Large intestine (tissue), 3 donors: ENCODE results near the gene RAB1A. TPM values are rescaled to one million over a fixed set of nuclear protein-coding genes. Genes with fewer than 3 reads are reported as not detected.

Experiments
- DNase-seq, 2 donors: peaks; one replicate each; pipeline versions ENCODE4 v3.0.0 to v3.0.0-alpha.2; 2013
- H3K27ac ChIP-seq: one replicate; pipeline ENCODE4 v1.5.1; 2013; ENCODE audit warnings: low read length
- H3K27me3 ChIP-seq: 2 replicates; pipeline ENCODE4 v1.6.1; 2013; ENCODE audit warnings: low read length; ENCODE audit not compliant: control insufficient read depth, insufficient read depth
- H3K36me3 ChIP-seq: 2 replicates; pipeline ENCODE4 v1.6.1; 2013; ENCODE audit warnings: low read length; ENCODE audit not compliant: control insufficient read depth, insufficient read depth
- H3K4me1 ChIP-seq: one replicate; pipeline ENCODE4 v1.6.1; 2013; ENCODE audit warnings: low read length; ENCODE audit not compliant: control insufficient read depth, insufficient read depth
- H3K4me3 ChIP-seq: one replicate; pipeline ENCODE4 v1.5.1; 2013; ENCODE audit warnings: low read length
- H3K9me3 ChIP-seq: one replicate; pipeline ENCODE4 v1.6.1; 2013; ENCODE audit warnings: mild to moderate bottlenecking, low read depth, low read length, moderate library complexity; ENCODE audit not compliant: control insufficient read depth
- WGBS: methylation state at CpG from one replicate; pipeline ENCODE4 v1.1.5; 2013; ENCODE audit warnings: low lambda C conversion rate; ENCODE audit not compliant: insufficient coverage; 5-methylcytosine and 5-hydroxymethylcytosine counted together
- polyA plus RNA-seq: library from polyadenylated mRNA; unstranded; fragments of 120-200 nt; gene quantifications from one replicate; pipeline ENCODE4 v1.2.1, GENCODE V29; 2013

The RAB1A gene
- polyA plus RNA-seq, 1 donor: 242 TPM

- H3K27me3 ChIP-seq: no peaks in the 10 kb centered on the region
- peaks cover 33% of the 10 kb centered on the region for H3K4me1 ChIP-seq
- WGBS: 100% methylated on average over 3 of the region's 12 CpGs
- DNase-seq: no peak
- H3K4me3 ChIP-seq: no peak overlapping the region
- H3K27ac ChIP-seq: no peak overlapping the region
- peaks cover 61% of the 10 kb centered on the region for H3K36me3 ChIP-seq
- H3K9me3 ChIP-seq: no peaks in the 10 kb centered on the region
Observed at GRCh38 chr2:65073879-65074565, 55.9 kb downstream of the RAB1A start.

GRCh38 chr2:65072181-65072970 is 57.5 kb downstream of the RAB1A start:
- Histone ChIP-seq H3K27ac (no peak overlapping the region), H3K27me3 (no peaks in the 10 kb centered on the region), H3K4me1 (peaks cover 36% of the 10 kb centered on the region), H3K9me3 (no peaks in the 10 kb centered on the region), H3K4me3 (no peak overlapping the region), H3K36me3 (peaks cover 47% of the 10 kb centered on the region)
- no CpG with 5 or more reads among the region's 20 CpGs for WGBS
- DNase-seq: no peak

- H3K4me1 ChIP-seq: peaks cover 36% of the 10 kb centered on the region
- no peak overlapping the region for H3K4me3 ChIP-seq
- no peak overlapping the region for H3K27ac ChIP-seq
- WGBS: no CpG with 5 or more reads among the region's 14 CpGs
- no peaks in the 10 kb centered on the region for H3K27me3 ChIP-seq
- no peak for DNase-seq
- H3K9me3 ChIP-seq: no peaks in the 10 kb centered on the region
- H3K36me3 ChIP-seq: peaks cover 45% of the 10 kb centered on the region
Observed at GRCh38 chr2:65071499-65072180, 58.3 kb downstream of the RAB1A start.

DNA sequence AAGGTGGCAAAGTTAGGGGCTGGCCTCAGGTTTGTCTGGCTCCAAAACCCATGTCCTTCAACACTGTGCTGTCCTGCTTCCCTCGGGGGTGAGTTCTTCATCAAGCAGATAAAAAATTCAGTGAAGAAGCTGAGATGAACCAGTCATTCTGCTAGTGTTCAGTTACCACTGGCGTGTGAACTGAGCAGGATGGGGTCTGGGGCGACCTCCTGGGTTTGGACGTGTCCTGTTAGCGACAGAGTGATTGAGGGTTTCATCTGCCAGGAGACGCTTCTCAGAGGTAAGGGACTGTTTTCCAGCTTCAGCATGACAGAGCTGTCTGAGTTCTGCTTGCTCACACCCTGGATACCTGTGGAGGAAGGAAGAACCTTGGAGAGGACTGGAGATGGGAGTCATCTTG is 59.0 kb downstream of the RAB1A start:
- H3K27me3 ChIP-seq: no peaks in the 10 kb centered on the region
- peaks cover 45% of the 10 kb centered on the region for H3K36me3 ChIP-seq
- no CpG with 5 or more reads among the region's 6 CpGs for WGBS
- peak overlapping the region; percentile 76 for H3K27ac ChIP-seq
- H3K4me1 ChIP-seq: peaks cover 29% of the 10 kb centered on the region
- no peak for DNase-seq
- H3K4me3 ChIP-seq: no peak overlapping the region
- no peaks in the 10 kb centered on the region for H3K9me3 ChIP-seq

GRCh38 chr2:65070172-65070830 is 59.6 kb downstream of the RAB1A start:
- Histone ChIP-seq H3K4me1 (peaks cover 25% of the 10 kb centered on the region), H3K9me3 (no peaks in the 10 kb centered on the region), H3K4me3 (no peak overlapping the region), H3K36me3 (peaks cover 43% of the 10 kb centered on the region), H3K27me3 (no peaks in the 10 kb centered on the region), H3K27ac (peak overlapping the region; percentile 76)
- 40% methylated on average over 1 of the region's 8 CpGs for WGBS
- DNase-seq: peak; percentile 87 to 96

GRCh38 chr2:65069439-65069824 is 60.5 kb downstream of the RAB1A start:
- DNase-seq: no peak
- Histone ChIP-seq H3K36me3 (peaks cover 35% of the 10 kb centered on the region), H3K27ac (peak overlapping the region; percentile 76), H3K4me1 (peaks cover 28% of the 10 kb centered on the region), H3K4me3 (no peak overlapping the region), H3K27me3 (no peaks in the 10 kb centered on the region), H3K9me3 (no peaks in the 10 kb centered on the region)
- no CpG with 5 or more reads among the region's 6 CpGs for WGBS

GRCh38 chr2:65067806-65068553 is 61.9 kb downstream of the RAB1A start:
- H3K4me1 ChIP-seq: peaks cover 28% of the 10 kb centered on the region
- WGBS: 83% methylated on average over 2 of the region's 14 CpGs
- no peak for DNase-seq
- H3K36me3 ChIP-seq: peaks cover 21% of the 10 kb centered on the region
- H3K4me3 ChIP-seq: no peak overlapping the region
- no peaks in the 10 kb centered on the region for H3K9me3 ChIP-seq
- H3K27me3 ChIP-seq: no peaks in the 10 kb centered on the region
- no peak overlapping the region for H3K27ac ChIP-seq

DNA sequence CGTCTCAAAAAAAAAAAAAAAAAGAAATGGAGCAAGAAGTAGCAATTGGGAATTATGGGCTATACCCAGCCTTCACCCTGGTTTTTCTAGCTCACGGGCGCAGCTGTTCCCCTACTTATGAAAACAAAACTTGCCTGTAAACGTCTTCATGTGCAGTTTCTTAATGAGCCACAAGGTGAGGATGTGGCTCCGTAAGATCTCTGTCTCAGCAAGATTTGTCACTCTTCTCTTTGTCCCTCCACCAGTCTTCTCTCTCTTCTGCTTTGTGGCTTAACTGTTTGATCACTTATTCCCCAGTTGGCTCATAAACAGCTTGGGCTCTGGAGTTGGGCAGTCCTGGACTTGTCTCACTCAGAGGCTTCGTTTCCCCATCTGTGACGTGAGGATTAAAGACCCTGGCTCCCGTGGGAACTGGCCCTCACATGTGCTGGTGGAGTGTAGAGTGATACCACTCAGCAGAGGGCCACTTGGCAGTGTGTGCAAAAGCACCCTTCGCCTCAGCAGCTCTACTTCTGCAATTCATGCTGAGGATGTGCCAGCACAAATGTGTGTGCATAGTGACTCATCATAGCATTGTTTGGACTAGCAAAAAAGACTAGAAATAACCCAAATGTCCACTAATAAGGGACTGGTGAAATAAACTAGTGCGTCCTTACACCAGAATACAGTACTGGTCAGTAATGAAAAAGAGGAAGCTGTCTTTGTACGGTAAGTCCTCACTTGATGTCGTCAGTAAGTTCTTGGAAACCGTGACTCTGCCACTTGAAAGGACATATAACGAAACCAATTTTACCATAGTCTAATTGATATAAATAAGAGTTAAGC is 65.0 kb downstream of the RAB1A start:
- Histone ChIP-seq H3K36me3 (no peaks in the 10 kb centered on the region), H3K27me3 (no peaks in the 10 kb centered on the region), H3K4me1 (peaks cover 14% of the 10 kb centered on the region), H3K4me3 (no peak overlapping the region), H3K27ac (no peak overlapping the region), H3K9me3 (no peaks in the 10 kb centered on the region)
- WGBS: no CpG with 5 or more reads among the region's 14 CpGs
- DNase-seq: peak; percentile 37 to 53
